GM12878 (cell line): ENCODE measurements around the gene TADA1. TPM values are rescaled to one million over a fixed set of nuclear protein-coding genes. Genes with fewer than 3 reads are reported as not detected.

ENCODE experiments used
- BACH1 ChIP-seq: fragments of 450-650 bp; IDR thresholded peaks from 2 replicates; pipeline ENCODE4 v1.6.1; 2017; ENCODE audit warnings: mild to moderate bottlenecking, borderline replicate concordance
- CHD1 ChIP-seq: IDR thresholded peaks from 2 replicates; pipeline ENCODE4 v1.6.1; 2012; ENCODE audit warnings: low read depth, low read length, improper control_type of control experiment
- CREM ChIP-seq: IDR thresholded peaks from 2 replicates; pipeline ENCODE4 v1.6.1; 2014; ENCODE audit warnings: antibody characterized with exemption, low read depth
- E2F4 ChIP-seq: IDR thresholded peaks from 2 replicates; pipeline ENCODE4 v1.6.1; 2012; ENCODE audit warnings: low read depth, low read length, improper control_type of control experiment
- E4F1 ChIP-seq: fragments of 450-650 bp; IDR thresholded peaks from 2 replicates; pipeline ENCODE4 v1.6.1; 2018; ENCODE audit warnings: borderline replicate concordance, mild to moderate bottlenecking; ENCODE audit not compliant: partially characterized antibody
- ESRRA ChIP-seq: IDR thresholded peaks from 2 replicates; pipeline ENCODE4 v1.6.1; 2012; ENCODE audit warnings: mild to moderate bottlenecking, low read length, improper control_type of control experiment
- LARP7 ChIP-seq: fragments of 450-650 bp; IDR thresholded peaks from 2 replicates; pipeline ENCODE4 v1.6.1; 2017; ENCODE audit warnings: mild to moderate bottlenecking
- MXI1 ChIP-seq: fragments of 150-350 bp; IDR thresholded peaks from 2 replicates; pipeline ENCODE4 v1.6.1; 2011; ENCODE audit warnings: low read depth, mild to moderate bottlenecking, inconsistent platforms, low read length, improper control_type of control experiment
- MYB ChIP-seq: fragments of 150-350 bp; IDR thresholded peaks from 2 replicates; pipeline ENCODE4 v1.6.1; 2014; ENCODE audit warnings: mild to moderate bottlenecking, low read depth, low read length, borderline replicate concordance
- MYC ChIP-seq: IDR thresholded peaks from 2 replicates; pipeline ENCODE4 v1.6.1; 2011; ENCODE audit warnings: mild to moderate bottlenecking, low read length, moderate library complexity, inconsistent platforms; ENCODE audit not compliant: insufficient read depth, insufficient replicate concordance, insufficient read length, severe bottlenecking
- NBN ChIP-seq: fragments of 450-650 bp; IDR thresholded peaks from 2 replicates; pipeline ENCODE4 v1.6.1; 2016
- POU2F2 ChIP-seq: IDR thresholded peaks from 3 replicates; pipeline ENCODE4 v1.6.1; 2011; ENCODE audit warnings: low read depth, mild to moderate bottlenecking, low read length, borderline replicate concordance
- RB1 ChIP-seq: fragments of 450-650 bp; formaldehyde crosslinking; IDR thresholded peaks from 2 replicates; pipeline ENCODE4 v1.6.1; 2017; ENCODE audit warnings: mild to moderate bottlenecking, borderline replicate concordance
- RBBP5 ChIP-seq: fragments of 200-600 bp; sonication (generic); conservative IDR thresholded peaks from 2 replicates; pipeline ENCODE4 v1.6.1; 2016
- SMARCA5 ChIP-seq: fragments of 450-650 bp; IDR thresholded peaks from 2 replicates; pipeline ENCODE4 v1.6.1; 2017; ENCODE audit warnings: mild to moderate bottlenecking
- SREBF1 ChIP-seq: IDR thresholded peaks from 2 replicates; pipeline ENCODE4 v1.6.1; 2012; ENCODE audit warnings: mild to moderate bottlenecking, low read length
- TAF1 ChIP-seq: IDR thresholded peaks from 2 replicates; pipeline ENCODE4 v1.6.1; 2011; ENCODE audit warnings: mild to moderate bottlenecking, low read depth, low read length, borderline replicate concordance
- USF1 ChIP-seq: IDR thresholded peaks from 2 replicates; pipeline ENCODE4 v1.6.1; 2011; ENCODE audit warnings: borderline replicate concordance, low read depth, mild to moderate bottlenecking, moderate library complexity, mixed read lengths, low read length; ENCODE audit not compliant: insufficient read depth; ENCODE audit errors: extremely low read length
- ZBTB4 ChIP-seq: fragments of 450-650 bp; formaldehyde crosslinking; IDR thresholded peaks from 2 replicates; pipeline ENCODE4 v1.4.0; 2022; ENCODE audit warnings: mild to moderate bottlenecking, moderate library complexity
- ZNF217 ChIP-seq: fragments of 450-650 bp; IDR thresholded peaks from 2 replicates; pipeline ENCODE4 v1.6.1; 2017; ENCODE audit warnings: antibody characterized with exemption, mild to moderate bottlenecking
- ZNF24 ChIP-seq: fragments of 450-650 bp; IDR thresholded peaks from 2 replicates; pipeline ENCODE4 v1.6.1; 2017; ENCODE audit warnings: antibody characterized with exemption, mild to moderate bottlenecking
- polyA plus RNA-seq, 11 experiments: library from polyadenylated mRNA; depleted of rRNA in 4 of 11; unstranded in 6 of 11; stranded (reverse) in 5 of 11; fragments of >200 nt; fragmentation: Nextera tagmentation in 4 of 11; fragmentation: Illumina TruSeq in 1 of 11; extraction: Ambion mirVana in 4 of 11; extraction: Trizol in 1 of 11; gene quantifications; 1 replicate in 1 of 11; 2 replicates in 10 of 11; pipeline versions ENCODE4 v1.2.1 to v1.2.3, GENCODE V29; 2011 to 2016; ENCODE audit warnings: inconsistent platforms in 2 of 11, missing spikeins in 2 of 11, low read depth in 1 of 11
- total RNA-seq, 4 experiments: library from RNA; depleted of rRNA in 3 of 4; stranded (reverse); fragments of >200 nt in 3 of 4; fragmentation: Illumina TruSeq in 1 of 4; extraction: Trizol in 1 of 4; gene quantifications; 2 replicates each; pipeline versions ENCODE4 v1.2.1 to v1.2.3, GENCODE V29; 2013 to 2021

TADA1 gene
- total and polyA plus RNA-seq, 10 of the 15 experiments (the other 5 are each of a cell fraction or from before 2014, with no cell fraction given) = 15.2 to 38.6 (median 26.5) TPM

- peak; percentile 52; the same call in 1 of the 2 replicates for TF ChIP-seq BACH1
- TF ChIP-seq CREM = peak; percentile 76
- TF ChIP-seq ESRRA = peak; percentile 70; the same call in 1 of the 2 replicates
- 0 out of 2 replicates have a peak, but pooled peaks have one; percentile 41 for TF ChIP-seq MYB
- TF ChIP-seq SREBF1 = no peak
- no peak for TF ChIP-seq ZNF24
- TF ChIP-seq ZBTB4 (CRISPR knock-in tag) = peak; percentile 95
- TF ChIP-seq CHD1 = 0 out of 2 replicates have a peak, but pooled peaks have one; percentile 60
- TF ChIP-seq NBN = peak; percentile 92
- TF ChIP-seq LARP7 = peak; percentile 81; the same call in 1 of the 2 replicates
- TF ChIP-seq E2F4 = 0 out of 2 replicates have a peak, but pooled peaks have one; percentile 26
- peak; percentile 76 for TF ChIP-seq E4F1
- TF ChIP-seq POU2F2 = peak; percentile 61; the same call in 2 of the 3 replicates
- peak; percentile 80 for TF ChIP-seq TAF1
- peak; percentile 86; the same call in 1 of the 2 replicates for TF ChIP-seq SMARCA5
- TF ChIP-seq USF1 = peak; percentile 89
- peak; percentile 84; the same call in 1 of the 2 replicates for TF ChIP-seq RB1
- no peak for TF ChIP-seq MYC
- peak; percentile 72; the same call in 1 of the 2 replicates for TF ChIP-seq MXI1
- no peak for TF ChIP-seq RBBP5
- peak; percentile 21; the same call in 1 of the 2 replicates for TF ChIP-seq ZNF217
Observed at GRCh38 chr1:166875734-166876539, at the start of gene TADA1 (continued).
